Osteocyte (in vitro differentiated cells): ENCODE results near the gene HOXC9. TPM values are rescaled to one million over a fixed set of nuclear protein-coding genes. Genes with fewer than 3 reads are reported as not detected.

Source experiments
- DNase-seq: peaks from one replicate; pipeline ENCODE4 v3.0.0; 2021; ENCODE audit warnings: mixed read lengths; ENCODE audit not compliant: unreplicated experiment; ENCODE audit errors: extremely low spot score
- H3K27ac Mint-ChIP-seq: one replicate; pipeline ENCODE4 v1.8.0; 2021; ENCODE audit warnings: mild to moderate bottlenecking, mixed read lengths; ENCODE audit not compliant: unreplicated experiment
- H3K27me3 Mint-ChIP-seq: one replicate; pipeline ENCODE4 v1.8.0; 2021; ENCODE audit warnings: mixed read lengths; ENCODE audit not compliant: unreplicated experiment
- H3K36me3 Mint-ChIP-seq: one replicate; pipeline ENCODE4 v1.8.0; 2021; ENCODE audit warnings: mixed read lengths; ENCODE audit not compliant: unreplicated experiment
- H3K4me1 Mint-ChIP-seq: one replicate; pipeline ENCODE4 v1.8.0; 2021; ENCODE audit warnings: mixed read lengths; ENCODE audit not compliant: unreplicated experiment
- H3K4me3 Mint-ChIP-seq: one replicate; pipeline ENCODE4 v1.8.0; 2021; ENCODE audit warnings: mild to moderate bottlenecking, moderate library complexity, mixed read lengths; ENCODE audit not compliant: unreplicated experiment
- H3K9me3 Mint-ChIP-seq: one replicate; pipeline ENCODE4 v1.8.0; 2021; ENCODE audit warnings: mixed read lengths; ENCODE audit not compliant: unreplicated experiment
- long read RNA-seq: library from polyadenylated mRNA; unstranded; transcript quantifications from one replicate; pipeline ENCODE4 v2.0.0, GENCODE V29; 2021
- total RNA-seq: library from RNA; stranded (reverse); gene quantifications from 2 replicates; pipeline ENCODE4 v1.2.1, GENCODE V29; 2021
- TF ChIP-seq, protein P1 (sequence below): fragments of 200-600 bp; sonication (generic); IDR thresholded peaks from 2 replicates; pipeline ENCODE4 v1.5.0; 2021; ENCODE audit warnings: antibody characterized with exemption, mild to moderate bottlenecking, moderate library complexity

The HOXC9 gene
- not detected in 2 replicates for total RNA-seq
- long read RNA-seq = 0 reads

- no peaks in the 10 kb centered on the region for H3K36me3 Mint-ChIP-seq
- H3K27me3 Mint-ChIP-seq = peaks cover 97% of the 10 kb centered on the region
- H3K4me3 Mint-ChIP-seq = peak within 1 kb of the TSS; percentile 32
- H3K4me1 Mint-ChIP-seq = peaks cover 18% of the 10 kb centered on the region
- no peak within 1 kb of the TSS for H3K27ac Mint-ChIP-seq
- no peaks in the 10 kb centered on the region for H3K9me3 Mint-ChIP-seq
- DNase-seq = no peak
- TF ChIP-seq, protein P1, sequence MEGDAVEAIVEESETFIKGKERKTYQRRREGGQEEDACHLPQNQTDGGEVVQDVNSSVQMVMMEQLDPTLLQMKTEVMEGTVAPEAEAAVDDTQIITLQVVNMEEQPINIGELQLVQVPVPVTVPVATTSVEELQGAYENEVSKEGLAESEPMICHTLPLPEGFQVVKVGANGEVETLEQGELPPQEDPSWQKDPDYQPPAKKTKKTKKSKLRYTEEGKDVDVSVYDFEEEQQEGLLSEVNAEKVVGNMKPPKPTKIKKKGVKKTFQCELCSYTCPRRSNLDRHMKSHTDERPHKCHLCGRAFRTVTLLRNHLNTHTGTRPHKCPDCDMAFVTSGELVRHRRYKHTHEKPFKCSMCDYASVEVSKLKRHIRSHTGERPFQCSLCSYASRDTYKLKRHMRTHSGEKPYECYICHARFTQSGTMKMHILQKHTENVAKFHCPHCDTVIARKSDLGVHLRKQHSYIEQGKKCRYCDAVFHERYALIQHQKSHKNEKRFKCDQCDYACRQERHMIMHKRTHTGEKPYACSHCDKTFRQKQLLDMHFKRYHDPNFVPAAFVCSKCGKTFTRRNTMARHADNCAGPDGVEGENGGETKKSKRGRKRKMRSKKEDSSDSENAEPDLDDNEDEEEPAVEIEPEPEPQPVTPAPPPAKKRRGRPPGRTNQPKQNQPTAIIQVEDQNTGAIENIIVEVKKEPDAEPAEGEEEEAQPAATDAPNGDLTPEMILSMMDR = no peak
These were observed at the start of gene HOXC9 for GRCh38 chr12:54000116-54001114. HOXC9 (plus strand) TSS chr12:54000161; CDS start chr12:54000189, 28 bp downstream.

DNA sequence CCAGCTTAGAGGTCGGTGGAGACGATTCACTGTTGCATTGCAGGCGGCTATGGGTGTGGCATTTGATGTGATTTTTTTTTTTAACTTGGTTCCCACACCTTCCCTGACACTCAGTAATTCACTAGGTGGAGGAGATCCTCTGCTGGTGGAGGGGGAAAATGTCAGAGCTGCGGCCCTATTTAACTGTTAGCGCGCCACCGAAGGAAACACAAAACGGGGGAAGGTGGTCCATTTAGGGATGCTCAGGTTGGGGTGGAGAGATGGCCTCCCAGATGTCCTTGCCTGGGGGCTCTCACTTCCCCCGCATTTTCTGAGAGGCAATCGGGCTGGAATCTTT, 49.6 kb upstream of the HOXC9 start:
- TF ChIP-seq, protein P1 = no peak
- no peak overlapping the region for H3K4me3 Mint-ChIP-seq
- H3K27ac Mint-ChIP-seq = no peak overlapping the region
- no peaks in the 10 kb centered on the region for H3K9me3 Mint-ChIP-seq
- H3K4me1 Mint-ChIP-seq = peaks cover 8% of the 10 kb centered on the region
- peaks cover 92% of the 10 kb centered on the region for H3K27me3 Mint-ChIP-seq
- H3K36me3 Mint-ChIP-seq = no peaks in the 10 kb centered on the region
- DNase-seq = no peak

DNA sequence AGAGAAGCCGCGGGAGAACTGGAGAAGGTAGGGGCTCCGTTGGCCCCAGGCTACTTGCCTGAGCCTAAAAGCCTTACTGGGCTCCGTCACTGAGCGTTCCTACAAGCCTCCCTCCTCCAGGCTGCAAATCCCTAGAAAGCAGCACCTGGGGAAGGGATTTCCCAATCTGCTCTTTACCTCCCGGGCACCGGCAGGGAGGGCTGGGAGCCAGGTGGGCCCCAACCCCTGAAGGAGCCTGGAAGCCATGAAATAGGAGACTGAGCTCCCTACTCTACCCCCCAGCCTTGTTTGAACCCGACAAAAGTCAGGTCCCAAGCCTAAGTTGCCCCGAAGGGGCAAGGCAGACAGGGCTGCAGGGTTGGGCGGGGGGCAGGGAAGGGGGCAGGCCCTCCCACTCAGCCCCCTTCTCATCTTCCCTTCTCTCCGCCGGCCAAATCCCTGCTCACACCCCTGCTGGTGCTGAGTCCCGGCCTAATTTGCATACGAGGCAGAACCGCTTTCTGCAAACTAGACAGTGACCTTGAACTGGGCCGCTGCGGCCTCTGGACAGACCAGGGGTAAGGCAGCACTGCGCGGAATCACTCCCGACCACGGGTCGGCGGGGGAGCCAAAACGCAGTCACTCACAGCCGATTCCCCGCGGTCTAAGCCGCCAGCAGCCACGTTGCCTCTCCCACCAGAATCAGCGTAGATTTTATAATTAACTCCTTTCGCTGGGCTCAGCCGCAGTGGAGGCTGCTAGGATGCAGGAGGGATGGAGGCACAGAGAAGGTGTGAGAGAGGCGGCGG, 49.0 kb upstream of the HOXC9 start:
- Mint-ChIP-seq H3K27ac (no peak overlapping the region), H3K36me3 (no peaks in the 10 kb centered on the region), H3K4me1 (peaks cover 8% of the 10 kb centered on the region), H3K27me3 (peaks cover 92% of the 10 kb centered on the region), H3K9me3 (no peaks in the 10 kb centered on the region), H3K4me3 (no peak overlapping the region)
- no peak for DNase-seq
- TF ChIP-seq, protein P1 = no peak

DNA sequence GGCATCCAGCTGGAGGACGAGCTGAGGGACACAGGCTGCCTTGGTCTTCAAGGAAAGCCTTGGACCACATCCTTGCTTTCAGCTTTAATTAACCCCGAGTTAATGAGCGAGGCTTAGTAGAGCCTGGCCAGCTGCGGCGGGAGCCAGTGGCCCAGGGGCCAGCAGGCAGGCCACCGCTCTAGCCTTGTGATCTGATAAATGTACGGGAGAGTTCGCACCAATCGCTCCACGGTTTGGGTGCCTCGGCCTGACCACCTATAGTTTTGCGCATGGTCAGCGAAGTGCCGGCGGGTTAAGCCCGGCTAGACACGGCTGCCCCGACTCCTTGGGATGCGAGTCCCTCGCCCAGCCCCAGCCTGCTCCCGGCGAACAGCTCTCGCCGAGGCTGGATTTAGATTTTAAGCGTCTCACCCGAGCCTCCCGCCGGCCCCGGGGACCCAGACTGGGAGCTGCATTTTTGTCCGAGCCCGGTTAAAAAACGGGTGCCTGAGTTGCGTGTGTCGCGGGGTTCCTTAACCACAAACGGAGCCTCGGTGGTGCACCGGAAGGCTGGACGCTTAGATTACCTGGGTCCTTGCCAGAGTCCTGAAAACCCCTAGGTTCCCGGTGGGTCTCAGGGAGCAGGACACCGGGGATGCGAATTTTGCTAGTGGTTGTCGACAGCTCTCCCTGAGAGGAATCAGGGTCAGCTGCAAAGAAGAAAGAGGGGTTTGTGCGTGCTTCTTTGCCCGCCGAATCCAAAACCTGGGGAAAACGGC, 48.2 kb upstream of the HOXC9 start:
- Mint-ChIP-seq H3K27ac (no peak overlapping the region), H3K27me3 (peaks cover 92% of the 10 kb centered on the region), H3K36me3 (no peaks in the 10 kb centered on the region), H3K4me3 (no peak overlapping the region), H3K4me1 (peaks cover 8% of the 10 kb centered on the region), H3K9me3 (no peaks in the 10 kb centered on the region)
- DNase-seq = no peak
- TF ChIP-seq, protein P1 = no peak
